Panc1 (cell line): Measurements from ENCODE around the gene PIK3R5.

Experiments used
- POLR2AphosphoS5 ChIP-seq: IDR thresholded peaks from 2 replicates; pipeline ENCODE4 v1.6.1; 2012; ENCODE audit warnings: mild to moderate bottlenecking, low read depth, low read length, moderate library complexity
- SIN3A ChIP-seq: IDR thresholded peaks from 2 replicates; pipeline ENCODE4 v1.6.1; 2012; ENCODE audit warnings: low read depth, mild to moderate bottlenecking, low read length, moderate library complexity, borderline replicate concordance; ENCODE audit not compliant: insufficient read depth
- TF ChIP-seq, protein P1 (sequence below): fragments of 450-650 bp; IDR thresholded peaks from 2 replicates; pipeline ENCODE4 v1.5.1; 2017; ENCODE audit warnings: mild to moderate bottlenecking

DNA sequence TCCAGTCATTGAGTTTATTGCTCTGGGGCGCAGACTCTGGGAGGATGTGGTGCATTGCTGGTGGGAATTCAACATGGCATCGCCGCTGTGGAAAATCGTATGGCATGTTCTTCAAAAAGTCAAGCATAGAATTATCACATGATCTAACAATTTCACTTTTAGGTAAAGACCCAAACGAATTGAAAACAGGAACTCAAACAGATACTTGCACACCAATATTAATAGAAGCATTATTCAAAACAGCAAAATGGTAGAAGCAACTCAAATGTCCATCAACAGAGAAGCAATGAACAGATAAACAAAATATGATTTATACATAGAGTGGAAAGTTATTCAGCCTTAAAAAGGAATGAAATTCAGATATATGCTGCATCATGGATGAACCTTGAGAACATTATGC is 113.9 kb downstream of the PIK3R5 start:
- TF ChIP-seq, protein P1, sequence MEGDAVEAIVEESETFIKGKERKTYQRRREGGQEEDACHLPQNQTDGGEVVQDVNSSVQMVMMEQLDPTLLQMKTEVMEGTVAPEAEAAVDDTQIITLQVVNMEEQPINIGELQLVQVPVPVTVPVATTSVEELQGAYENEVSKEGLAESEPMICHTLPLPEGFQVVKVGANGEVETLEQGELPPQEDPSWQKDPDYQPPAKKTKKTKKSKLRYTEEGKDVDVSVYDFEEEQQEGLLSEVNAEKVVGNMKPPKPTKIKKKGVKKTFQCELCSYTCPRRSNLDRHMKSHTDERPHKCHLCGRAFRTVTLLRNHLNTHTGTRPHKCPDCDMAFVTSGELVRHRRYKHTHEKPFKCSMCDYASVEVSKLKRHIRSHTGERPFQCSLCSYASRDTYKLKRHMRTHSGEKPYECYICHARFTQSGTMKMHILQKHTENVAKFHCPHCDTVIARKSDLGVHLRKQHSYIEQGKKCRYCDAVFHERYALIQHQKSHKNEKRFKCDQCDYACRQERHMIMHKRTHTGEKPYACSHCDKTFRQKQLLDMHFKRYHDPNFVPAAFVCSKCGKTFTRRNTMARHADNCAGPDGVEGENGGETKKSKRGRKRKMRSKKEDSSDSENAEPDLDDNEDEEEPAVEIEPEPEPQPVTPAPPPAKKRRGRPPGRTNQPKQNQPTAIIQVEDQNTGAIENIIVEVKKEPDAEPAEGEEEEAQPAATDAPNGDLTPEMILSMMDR = no peak
- TF ChIP-seq POLR2AphosphoS5 (no peak), SIN3A (no peak)
